ENCODE data around the gene EPB41L4B.
A peak's percentile ranks its signal among the peaks of the same experiment; 100 is the strongest.

The EPB41L4B gene

DNA sequence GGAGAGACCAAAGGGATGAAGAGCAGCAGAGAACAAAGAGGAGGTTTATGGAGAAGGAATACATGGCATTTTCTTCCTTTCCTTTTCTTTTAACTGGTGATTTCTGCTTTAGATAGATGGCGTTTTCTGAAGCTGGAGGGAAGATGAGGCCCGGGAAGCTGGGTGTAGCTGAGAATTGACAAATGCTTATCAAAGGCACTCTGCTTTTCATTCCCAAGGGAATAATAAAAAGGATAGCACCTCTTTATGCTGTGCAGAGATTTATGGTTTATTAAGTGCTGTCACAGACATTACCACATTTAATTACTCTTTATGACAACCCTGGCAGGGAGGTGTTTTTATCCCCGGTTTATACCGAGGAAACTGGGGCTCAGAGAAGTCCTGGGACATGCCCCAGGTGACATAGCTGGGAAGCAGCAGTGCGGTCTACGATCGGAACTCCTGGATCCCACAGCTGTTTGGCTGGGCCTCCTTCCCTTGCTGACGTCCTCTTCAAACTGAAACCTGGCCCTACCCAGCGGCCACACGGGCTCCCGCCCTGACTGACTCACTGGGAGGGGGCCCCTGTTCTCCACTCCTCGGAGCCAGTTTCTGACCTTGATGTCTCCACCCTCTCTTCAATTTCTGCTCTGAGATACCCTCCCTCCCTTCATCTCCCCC lies 8.2 kb upstream of the EPB41L4B start:
- Histone ChIP-seq H3K27ac (ENCODE audit: extremely low read depth, low read depth, low read length) (no peak overlapping the region), H3K4me3 (ENCODE audit: low read depth, low read length) (no peak overlapping the region), H3K4me1 (ENCODE audit: control insufficient read depth, insufficient read depth, low read length) (no peaks in the 10 kb centered on the region), H3K36me3 (ENCODE audit: control insufficient read depth in 2 of 2, insufficient read depth in 1 of 2, low read length in 2 of 2) (no peaks in the 10 kb centered on the region), H3K9me3 (ENCODE audit: control insufficient read depth, insufficient read depth, low read depth, low read length) (no peaks in the 10 kb centered on the region)
- ChIA-PET POLR2A (interaction anchor here (0.6 kb wide), 1 partner anchor 722 kb away, joined by 3 read pairs; no protein-coding TSS in a partner anchor), CTCF (interaction anchor here (1.2 kb wide), 1 partner anchor 134 kb away, joined by 3 read pairs; no protein-coding TSS in a partner anchor)
- TF ChIP-seq ZBTB8A (tag by site-specific recombination; IDR thresholded peaks at IDR 0.05) (no peak), SCRT2 (tag by site-specific recombination; IDR thresholded peaks at IDR 0.05) (no peak), GLIS1 (tag by site-specific recombination; IDR thresholded peaks at IDR 0.05) (peak; percentile 23; the same call in 1 of the 2 replicates), ZEB2 (tag by site-specific recombination; IDR thresholded peaks at IDR 0.05) (no peak), ZNF19 (tag by site-specific recombination; IDR thresholded peaks at IDR 0.05; ENCODE audit: low read depth) (no peak), ZNF558 (tag by site-specific recombination; IDR thresholded peaks at IDR 0.05) (no peak), OSR2 (tag by site-specific recombination; IDR thresholded peaks at IDR 0.05) (no peak), ZNF391 (tag by site-specific recombination; IDR thresholded peaks at IDR 0.05; ENCODE audit: borderline replicate concordance, low read depth) (no peak), ZNF16 (tag by site-specific recombination; IDR thresholded peaks at IDR 0.05; ENCODE audit: low read depth) (no peak), KLF1 (tag by site-specific recombination; IDR thresholded peaks at IDR 0.05) (peak; percentile 71), ZFP69B (tag by site-specific recombination; IDR thresholded peaks at IDR 0.05) (no peak), ZNF398 (tag by site-specific recombination; IDR thresholded peaks at IDR 0.05) (peak; percentile 23; the same call in 1 of the 2 replicates), ZNF501 (tag by site-specific recombination; IDR thresholded peaks at IDR 0.05) (no peak), ZNF785 (tag by site-specific recombination; IDR thresholded peaks at IDR 0.05) (no peak), ZBTB21 (tag by site-specific recombination; IDR thresholded peaks at IDR 0.05) (no peak), ZNF366 (tag by site-specific recombination; conservative IDR thresholded peaks at IDR 0.05) (no peak), ZNF248 (tag by site-specific recombination; IDR thresholded peaks at IDR 0.05) (no peak), ZNF530 (tag by site-specific recombination; IDR thresholded peaks at IDR 0.05; ENCODE audit: low read depth) (no peak), ZNF621 (tag by site-specific recombination; IDR thresholded peaks at IDR 0.05) (no peak), ZNF223 (tag by site-specific recombination; IDR thresholded peaks at IDR 0.05) (no peak)
- TF ChIP-seq, protein P1, sequence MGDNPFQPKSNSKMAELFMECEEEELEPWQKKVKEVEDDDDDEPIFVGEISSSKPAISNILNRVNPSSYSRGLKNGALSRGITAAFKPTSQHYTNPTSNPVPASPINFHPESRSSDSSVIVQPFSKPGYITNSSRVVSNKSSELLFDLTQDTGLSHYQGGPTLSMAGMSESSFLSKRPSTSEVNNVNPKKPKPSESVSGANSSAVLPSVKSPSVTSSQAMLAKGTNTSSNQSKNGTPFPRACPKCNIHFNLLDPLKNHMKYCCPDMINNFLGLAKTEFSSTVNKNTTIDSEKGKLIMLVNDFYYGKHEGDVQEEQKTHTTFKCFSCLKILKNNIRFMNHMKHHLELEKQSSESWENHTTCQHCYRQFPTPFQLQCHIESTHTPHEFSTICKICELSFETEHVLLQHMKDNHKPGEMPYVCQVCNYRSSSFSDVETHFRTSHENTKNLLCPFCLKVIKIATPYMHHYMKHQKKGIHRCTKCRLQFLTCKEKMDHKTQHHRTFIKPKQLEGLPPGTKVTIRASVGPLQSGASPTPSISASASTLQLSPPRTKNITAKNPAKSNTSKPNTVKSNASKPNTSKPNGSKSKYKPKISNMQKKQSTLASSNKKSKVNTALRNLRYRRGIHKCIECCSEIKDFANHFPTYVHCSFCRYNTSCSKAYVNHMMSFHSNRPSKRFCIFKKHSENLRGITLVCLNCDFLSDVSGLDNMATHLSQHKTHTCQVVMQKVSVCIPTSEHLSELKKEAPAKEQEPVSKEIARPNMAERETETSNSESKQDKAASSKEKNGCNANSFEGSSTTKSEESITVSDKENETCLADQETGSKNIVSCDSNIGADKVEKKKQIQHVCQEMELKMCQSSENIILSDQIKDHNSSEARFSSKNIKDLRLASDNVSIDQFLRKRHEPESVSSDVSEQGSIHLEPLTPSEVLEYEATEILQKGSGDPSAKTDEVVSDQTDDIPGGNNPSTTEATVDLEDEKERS (tag by site-specific recombination; IDR thresholded peaks at IDR 0.05), result no peak
- TF ChIP-seq, protein P2, sequence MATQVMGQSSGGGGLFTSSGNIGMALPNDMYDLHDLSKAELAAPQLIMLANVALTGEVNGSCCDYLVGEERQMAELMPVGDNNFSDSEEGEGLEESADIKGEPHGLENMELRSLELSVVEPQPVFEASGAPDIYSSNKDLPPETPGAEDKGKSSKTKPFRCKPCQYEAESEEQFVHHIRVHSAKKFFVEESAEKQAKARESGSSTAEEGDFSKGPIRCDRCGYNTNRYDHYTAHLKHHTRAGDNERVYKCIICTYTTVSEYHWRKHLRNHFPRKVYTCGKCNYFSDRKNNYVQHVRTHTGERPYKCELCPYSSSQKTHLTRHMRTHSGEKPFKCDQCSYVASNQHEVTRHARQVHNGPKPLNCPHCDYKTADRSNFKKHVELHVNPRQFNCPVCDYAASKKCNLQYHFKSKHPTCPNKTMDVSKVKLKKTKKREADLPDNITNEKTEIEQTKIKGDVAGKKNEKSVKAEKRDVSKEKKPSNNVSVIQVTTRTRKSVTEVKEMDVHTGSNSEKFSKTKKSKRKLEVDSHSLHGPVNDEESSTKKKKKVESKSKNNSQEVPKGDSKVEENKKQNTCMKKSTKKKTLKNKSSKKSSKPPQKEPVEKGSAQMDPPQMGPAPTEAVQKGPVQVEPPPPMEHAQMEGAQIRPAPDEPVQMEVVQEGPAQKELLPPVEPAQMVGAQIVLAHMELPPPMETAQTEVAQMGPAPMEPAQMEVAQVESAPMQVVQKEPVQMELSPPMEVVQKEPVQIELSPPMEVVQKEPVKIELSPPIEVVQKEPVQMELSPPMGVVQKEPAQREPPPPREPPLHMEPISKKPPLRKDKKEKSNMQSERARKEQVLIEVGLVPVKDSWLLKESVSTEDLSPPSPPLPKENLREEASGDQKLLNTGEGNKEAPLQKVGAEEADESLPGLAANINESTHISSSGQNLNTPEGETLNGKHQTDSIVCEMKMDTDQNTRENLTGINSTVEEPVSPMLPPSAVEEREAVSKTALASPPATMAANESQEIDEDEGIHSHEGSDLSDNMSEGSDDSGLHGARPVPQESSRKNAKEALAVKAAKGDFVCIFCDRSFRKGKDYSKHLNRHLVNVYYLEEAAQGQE (tag by site-specific recombination; IDR thresholded peaks at IDR 0.05), result no peak
- TF ChIP-seq, protein P3, sequence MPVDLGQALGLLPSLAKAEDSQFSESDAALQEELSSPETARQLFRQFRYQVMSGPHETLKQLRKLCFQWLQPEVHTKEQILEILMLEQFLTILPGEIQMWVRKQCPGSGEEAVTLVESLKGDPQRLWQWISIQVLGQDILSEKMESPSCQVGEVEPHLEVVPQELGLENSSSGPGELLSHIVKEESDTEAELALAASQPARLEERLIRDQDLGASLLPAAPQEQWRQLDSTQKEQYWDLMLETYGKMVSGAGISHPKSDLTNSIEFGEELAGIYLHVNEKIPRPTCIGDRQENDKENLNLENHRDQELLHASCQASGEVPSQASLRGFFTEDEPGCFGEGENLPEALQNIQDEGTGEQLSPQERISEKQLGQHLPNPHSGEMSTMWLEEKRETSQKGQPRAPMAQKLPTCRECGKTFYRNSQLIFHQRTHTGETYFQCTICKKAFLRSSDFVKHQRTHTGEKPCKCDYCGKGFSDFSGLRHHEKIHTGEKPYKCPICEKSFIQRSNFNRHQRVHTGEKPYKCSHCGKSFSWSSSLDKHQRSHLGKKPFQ (tag by site-specific recombination; IDR thresholded peaks at IDR 0.05), result no peak
- TF ChIP-seq, protein P4, sequence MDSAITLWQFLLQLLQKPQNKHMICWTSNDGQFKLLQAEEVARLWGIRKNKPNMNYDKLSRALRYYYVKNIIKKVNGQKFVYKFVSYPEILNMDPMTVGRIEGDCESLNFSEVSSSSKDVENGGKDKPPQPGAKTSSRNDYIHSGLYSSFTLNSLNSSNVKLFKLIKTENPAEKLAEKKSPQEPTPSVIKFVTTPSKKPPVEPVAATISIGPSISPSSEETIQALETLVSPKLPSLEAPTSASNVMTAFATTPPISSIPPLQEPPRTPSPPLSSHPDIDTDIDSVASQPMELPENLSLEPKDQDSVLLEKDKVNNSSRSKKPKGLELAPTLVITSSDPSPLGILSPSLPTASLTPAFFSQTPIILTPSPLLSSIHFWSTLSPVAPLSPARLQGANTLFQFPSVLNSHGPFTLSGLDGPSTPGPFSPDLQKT (IDR thresholded peaks at IDR 0.05; ENCODE audit: borderline replicate concordance, low read depth, low read length), result no peak
- TF ChIP-seq, protein P5, sequence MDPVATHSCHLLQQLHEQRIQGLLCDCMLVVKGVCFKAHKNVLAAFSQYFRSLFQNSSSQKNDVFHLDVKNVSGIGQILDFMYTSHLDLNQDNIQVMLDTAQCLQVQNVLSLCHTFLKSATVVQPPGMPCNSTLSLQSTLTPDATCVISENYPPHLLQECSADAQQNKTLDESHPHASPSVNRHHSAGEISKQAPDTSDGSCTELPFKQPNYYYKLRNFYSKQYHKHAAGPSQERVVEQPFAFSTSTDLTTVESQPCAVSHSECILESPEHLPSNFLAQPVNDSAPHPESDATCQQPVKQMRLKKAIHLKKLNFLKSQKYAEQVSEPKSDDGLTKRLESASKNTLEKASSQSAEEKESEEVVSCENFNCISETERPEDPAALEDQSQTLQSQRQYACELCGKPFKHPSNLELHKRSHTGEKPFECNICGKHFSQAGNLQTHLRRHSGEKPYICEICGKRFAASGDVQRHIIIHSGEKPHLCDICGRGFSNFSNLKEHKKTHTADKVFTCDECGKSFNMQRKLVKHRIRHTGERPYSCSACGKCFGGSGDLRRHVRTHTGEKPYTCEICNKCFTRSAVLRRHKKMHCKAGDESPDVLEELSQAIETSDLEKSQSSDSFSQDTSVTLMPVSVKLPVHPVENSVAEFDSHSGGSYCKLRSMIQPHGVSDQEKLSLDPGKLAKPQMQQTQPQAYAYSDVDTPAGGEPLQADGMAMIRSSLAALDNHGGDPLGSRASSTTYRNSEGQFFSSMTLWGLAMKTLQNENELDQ (tag by site-specific recombination; IDR thresholded peaks at IDR 0.05; ENCODE audit: low read depth), result no peak

All from HEK293 (cell line).